CD4-positive, alpha-beta T cell treated with Interferon gamma for 1 hour (primary cell): ENCODE data around the gene ARF3.

ENCODE experiments used
- DNase-seq: peaks from one replicate; pipeline ENCODE4 v3.0.0-alpha.2; 2020

ARF3 gene

GRCh38 chr12:48961801-48962200 is 4.5 kb upstream of the ARF3 start:
- no peak for DNase-seq

GRCh38 chr12:48961331-48961730 is 4.0 kb upstream of the ARF3 start:
- no peak for DNase-seq

GRCh38 chr12:48960834-48961233 is 3.5 kb upstream of the ARF3 start:
- DNase-seq: no peak

- no peak for DNase-seq
These were observed 732 bp upstream of the ARF3 start for GRCh38 chr12:48958049-48958388.

- peak; percentile 40 for DNase-seq
These were observed 777 bp downstream of the ARF3 start for GRCh38 chr12:48956279-48957140.

GRCh38 chr12:48954841-48955501 is 2.3 kb downstream of the ARF3 start:
- no peak for DNase-seq

GRCh38 chr12:48954061-48954460 is 3.2 kb downstream of the ARF3 start:
- DNase-seq: no peak

GRCh38 chr12:48952691-48953090 is 4.6 kb downstream of the ARF3 start:
- no peak for DNase-seq

GRCh38 chr12:48947727-48948126 is 9.6 kb downstream of the ARF3 start:
- no peak for DNase-seq

GRCh38 chr12:48946943-48947342 is 10.3 kb downstream of the ARF3 start:
- DNase-seq: no peak

GRCh38 chr12:48946205-48946604 is 11.1 kb downstream of the ARF3 start:
- no peak for DNase-seq

- no peak for DNase-seq
These were observed 14.1 kb downstream of the ARF3 start for GRCh38 chr12:48943221-48943620.

- peak; percentile 40 for DNase-seq
These were observed 17.1 kb downstream of the ARF3 start for GRCh38 chr12:48940181-48940580.

GRCh38 chr12:48938805-48939204 is 18.5 kb downstream of the ARF3 start:
- DNase-seq: peak; percentile 37

GRCh38 chr12:48937170-48937569 is 20.1 kb downstream of the ARF3 start:
- no peak for DNase-seq

GRCh38 chr12:48936379-48936979 is 20.8 kb downstream of the ARF3 start:
- peak; percentile 74 for DNase-seq

- DNase-seq: no peak
These were observed 23.0 kb downstream of the ARF3 start for GRCh38 chr12:48934312-48934706.

GRCh38 chr12:48933664-48934311 is 23.5 kb downstream of the ARF3 start:
- peak; percentile 43 for DNase-seq

- no peak for DNase-seq
These were observed 24.4 kb downstream of the ARF3 start for GRCh38 chr12:48932878-48933277.

- DNase-seq: no peak
These were observed 26.8 kb downstream of the ARF3 start for GRCh38 chr12:48930475-48930874.

GRCh38 chr12:48929551-48929950 is 27.7 kb downstream of the ARF3 start:
- no peak for DNase-seq

GRCh38 chr12:48927261-48927660 is 30.0 kb downstream of the ARF3 start:
- DNase-seq: no peak

GRCh38 chr12:48925304-48926011 is 31.8 kb downstream of the ARF3 start, which contains the start of gene FKBP11:
FKBP11 (minus strand) TSS chr12:48925492; CDS start chr12:48925428, 64 bp downstream.
- peak; percentile 84 for DNase-seq
